Right lobe of liver (tissue), 6 donors: ENCODE results near the gene CDK17. TPM values are rescaled to one million over a fixed set of nuclear protein-coding genes. Genes with fewer than 3 reads are reported as not detected.

Experiments used
- ATAC-seq, 4 donors: fragments of 200-7000 bp; cut with Tn5 transposase; one replicate each; pipeline ENCODE4 v1.9.1; 2020; ENCODE audit warnings: mild to moderate bottlenecking in 4 of 4, moderate library complexity in 4 of 4
- DNase-seq, 3 donors: peaks; one replicate each; pipeline ENCODE4 v3.0.0-alpha.2; 2020
- H3K27ac ChIP-seq, 3 donors: fragments of 200-600 bp; one replicate each; pipeline ENCODE4 v1.8.0; 2022
- H3K27me3 ChIP-seq, 2 donors: fragments of 200-600 bp; one replicate each; pipeline ENCODE4 v1.8.0; 2022
- H3K36me3 ChIP-seq, 4 donors: fragments of 200-600 bp; sonication (generic) in 1 of 4; one replicate each; pipeline versions ENCODE4 v1.5.1 to v1.8.0; 2017 to 2022; ENCODE audit warnings: control low read depth in 1 of 4
- H3K4me1 ChIP-seq, 4 donors: fragments of 200-600 bp; sonication (generic) in 1 of 4; one replicate each; pipeline versions ENCODE4 v1.5.1 to v1.8.0; 2017 to 2022; ENCODE audit warnings: control low read depth in 1 of 4
- H3K4me3 ChIP-seq, 3 donors: fragments of 200-600 bp; one replicate each; pipeline ENCODE4 v1.8.0; 2022
- H3K9me3 ChIP-seq, 4 donors: fragments of 200-600 bp; sonication (generic) in 1 of 4; one replicate each; pipeline versions ENCODE4 v1.5.1 to v1.8.0; 2017 to 2022; ENCODE audit warnings: control low read depth in 1 of 4
- POLR2A ChIP-seq: fragments of 450-650 bp; IDR thresholded peaks from one replicate; pipeline ENCODE4 v1.6.1; 2017; ENCODE audit warnings: antibody characterized with exemption, mild to moderate bottlenecking
- WGBS: methylation state at CpG from one replicate; pipeline ENCODE4 v1.1.6; 2018; ENCODE audit warnings: low coverage, low lambda C conversion rate; ENCODE audit not compliant: insufficient coverage; ENCODE audit errors: missing lambda C conversion rate; 5-methylcytosine and 5-hydroxymethylcytosine counted together
- intact Hi-C, 2 donors: fragments of 100-400 bp; cut with DNase I; formaldehyde crosslinking; loops; one replicate each; pipeline versions ENCODE4 v1.11.2 to v1.14.1; 2022
- total RNA-seq, 6 experiments: library from RNA; depleted of rRNA in 2 of 6; stranded (reverse); fragments of >200 nt in 2 of 6; fragmentation: NEBNext Ultra II Directional in 3 of 6; extraction: Animal tissue kit (Norgen Biotek cat#: 25700) in 3 of 6; gene quantifications; one replicate each; pipeline versions ENCODE4 v1.1.0 to v1.2.4, GENCODE V29; 2016 to 2023
- TF ChIP-seq, protein P1 (sequence below), 4 donors: fragments of 200-600 bp in 3 of 4; fragments of 450-650 bp in 1 of 4; IDR thresholded peaks; one replicate each; pipeline versions ENCODE4 v1.5.1 to v1.8.0; 2016 to 2022; ENCODE audit warnings: antibody characterized with exemption in 4 of 4, mild to moderate bottlenecking in 2 of 4
- donor health status: DM: no; HTN: yes; CAD: no.
- donor health status: DM: no; HTN: no; CAD: no.
- donor health status: DM: no; HTN: no; CAD: no.
- donor health status: DM: no; HTN: yes; CAD: no.
- donor health status: DM: no; HTN: yes; CAD: no.

CDK17 gene
- total RNA-seq, 6 experiments from 2014 or later: 8.9 to 16.1 (median 13.7) TPM

GRCh38 chr12:96246926-96247505 lies 153.2 kb downstream of the CDK17 start:
- intact Hi-C loops: no loop called here
- Histone ChIP-seq H3K36me3 (peaks cover 0 to 7% (median 2%) of the 10 kb centered on the region in 4 donors), H3K4me1 (peaks cover 0 to 6% (median 0%) of the 10 kb centered on the region in 4 donors), H3K4me3 (no peak overlapping the region), H3K27ac (no peak overlapping the region), H3K27me3 (no peaks in the 10 kb centered on the region), H3K9me3 (no peaks in the 10 kb centered on the region)
- DNase-seq (no peak), ATAC-seq (no peak)
- TF ChIP-seq, protein P1, sequence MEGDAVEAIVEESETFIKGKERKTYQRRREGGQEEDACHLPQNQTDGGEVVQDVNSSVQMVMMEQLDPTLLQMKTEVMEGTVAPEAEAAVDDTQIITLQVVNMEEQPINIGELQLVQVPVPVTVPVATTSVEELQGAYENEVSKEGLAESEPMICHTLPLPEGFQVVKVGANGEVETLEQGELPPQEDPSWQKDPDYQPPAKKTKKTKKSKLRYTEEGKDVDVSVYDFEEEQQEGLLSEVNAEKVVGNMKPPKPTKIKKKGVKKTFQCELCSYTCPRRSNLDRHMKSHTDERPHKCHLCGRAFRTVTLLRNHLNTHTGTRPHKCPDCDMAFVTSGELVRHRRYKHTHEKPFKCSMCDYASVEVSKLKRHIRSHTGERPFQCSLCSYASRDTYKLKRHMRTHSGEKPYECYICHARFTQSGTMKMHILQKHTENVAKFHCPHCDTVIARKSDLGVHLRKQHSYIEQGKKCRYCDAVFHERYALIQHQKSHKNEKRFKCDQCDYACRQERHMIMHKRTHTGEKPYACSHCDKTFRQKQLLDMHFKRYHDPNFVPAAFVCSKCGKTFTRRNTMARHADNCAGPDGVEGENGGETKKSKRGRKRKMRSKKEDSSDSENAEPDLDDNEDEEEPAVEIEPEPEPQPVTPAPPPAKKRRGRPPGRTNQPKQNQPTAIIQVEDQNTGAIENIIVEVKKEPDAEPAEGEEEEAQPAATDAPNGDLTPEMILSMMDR (IDR thresholded peaks at IDR 0.05): no peak
- TF ChIP-seq POLR2A: no peak
- 97% methylated on average over 18 of the region's 36 CpGs for WGBS

GRCh38 chr12:96244826-96245225 lies 155.4 kb downstream of the CDK17 start:
- H3K4me3 ChIP-seq: no peak overlapping the region
- intact Hi-C loops: no loop called here
- H3K27ac ChIP-seq: no peak overlapping the region
- DNase-seq (no peak), ATAC-seq (no peak)
- no peaks in the 10 kb centered on the region for H3K27me3 ChIP-seq
- 86% methylated on average over 12 of the region's 13 CpGs for WGBS
- H3K9me3 ChIP-seq: no peaks in the 10 kb centered on the region
- no peak for TF ChIP-seq POLR2A
- TF ChIP-seq, protein P1 (IDR thresholded peaks at IDR 0.05): no peak
- H3K4me1 ChIP-seq: peaks cover 0 to 8% (median 0%) of the 10 kb centered on the region in 4 donors
- peaks cover 0 to 7% (median 2%) of the 10 kb centered on the region in 4 donors for H3K36me3 ChIP-seq

GRCh38 chr12:96242597-96242996 lies 157.6 kb downstream of the CDK17 start:
- intact Hi-C loops: no loop called here
- no peaks in the 10 kb centered on the region for H3K27me3 ChIP-seq
- ATAC-seq: peak; percentile 80 to 87 (median 84)
- WGBS: 33% methylated on average over 10 of the region's 12 CpGs
- H3K9me3 ChIP-seq: no peaks in the 10 kb centered on the region
- peak overlapping the region in 1 of 3 donors; percentile 5 for H3K4me3 ChIP-seq
- DNase-seq: peak; percentile 74 to 87 (median 78)
- H3K27ac ChIP-seq: peak overlapping the region in 2 of 3 donors; percentile 8 to 44
- peaks cover 0 to 3% (median 1%) of the 10 kb centered on the region in 4 donors for H3K36me3 ChIP-seq
- TF ChIP-seq, protein P1 (IDR thresholded peaks at IDR 0.05): no peak
- no peak for TF ChIP-seq POLR2A
- H3K4me1 ChIP-seq: peaks cover 0 to 13% (median 0%) of the 10 kb centered on the region in 4 donors

- no peaks in the 10 kb centered on the region for H3K9me3 ChIP-seq
- H3K4me3 ChIP-seq: no peak overlapping the region
- peaks cover 0 to 13% (median 0%) of the 10 kb centered on the region in 4 donors for H3K4me1 ChIP-seq
- H3K36me3 ChIP-seq: no peaks in the 10 kb centered on the region
- TF ChIP-seq, protein P1 (IDR thresholded peaks at IDR 0.05): no peak
- TF ChIP-seq POLR2A: no peak
- intact Hi-C loops: no loop called here
- H3K27me3 ChIP-seq: no peaks in the 10 kb centered on the region
- DNase-seq (no peak), ATAC-seq (peak; percentile 10 to 46 (median 26))
- WGBS: 59% methylated on average over 4 of the region's 9 CpGs
- peak overlapping the region in 1 of 3 donors; percentile 8 for H3K27ac ChIP-seq
Observed at GRCh38 chr12:96241846-96242256, 158.4 kb downstream of the CDK17 start.
